Measurements from ENCODE around the gene JOSD1. TPM values are rescaled to one million over a fixed set of nuclear protein-coding genes. Genes with fewer than 3 reads are reported as not detected.
A peak's percentile ranks its signal among the peaks of the same experiment; 100 is the strongest.

Gene JOSD1
- total RNA-seq, 1 donor from 2014 or later: 80.3 TPM

- TF ChIP-seq CTCF (IDR thresholded peaks at IDR 0.05): no peak
- peaks cover 50% of the 10 kb centered on the region for H3K36me3 Mint-ChIP-seq (ENCODE audit: low read depth)
- peak overlapping the region; percentile 22 for H3K27ac Mint-ChIP-seq (ENCODE audit: unreplicated experiment)
- DNase-seq (ENCODE audit: low spot score): no peak
- H3K27me3 Mint-ChIP-seq (ENCODE audit: low read depth): no peaks in the 10 kb centered on the region
- no peak overlapping the region for H3K4me3 Mint-ChIP-seq (ENCODE audit: unreplicated experiment)
- peaks cover 24% of the 10 kb centered on the region for H3K4me1 Mint-ChIP-seq (ENCODE audit: low read depth)
- no peaks in the 10 kb centered on the region for H3K9me3 Mint-ChIP-seq (ENCODE audit: low read depth)
Observed at GRCh38 chr22:38727123-38727522, 26.4 kb upstream of the JOSD1 start.

- H3K27me3 Mint-ChIP-seq (ENCODE audit: low read depth): no peaks in the 10 kb centered on the region
- peaks cover 56% of the 10 kb centered on the region for H3K36me3 Mint-ChIP-seq (ENCODE audit: low read depth)
- TF ChIP-seq CTCF (IDR thresholded peaks at IDR 0.05): no peak
- no peak overlapping the region for H3K4me3 Mint-ChIP-seq (ENCODE audit: unreplicated experiment)
- H3K27ac Mint-ChIP-seq (ENCODE audit: unreplicated experiment): no peak overlapping the region
- no peaks in the 10 kb centered on the region for H3K9me3 Mint-ChIP-seq (ENCODE audit: low read depth)
- DNase-seq (ENCODE audit: low spot score): no peak
- H3K4me1 Mint-ChIP-seq (ENCODE audit: low read depth): peaks cover 22% of the 10 kb centered on the region
Observed at GRCh38 chr22:38725900-38726655, 25.3 kb upstream of the JOSD1 start.

- Mint-ChIP-seq H3K27me3 (ENCODE audit: low read depth) (no peaks in the 10 kb centered on the region), H3K27ac (ENCODE audit: unreplicated experiment) (no peak overlapping the region), H3K9me3 (ENCODE audit: low read depth) (no peaks in the 10 kb centered on the region), H3K36me3 (ENCODE audit: low read depth) (peaks cover 51% of the 10 kb centered on the region), H3K4me1 (ENCODE audit: low read depth) (peaks cover 25% of the 10 kb centered on the region), H3K4me3 (ENCODE audit: unreplicated experiment) (no peak overlapping the region)
- no peak for DNase-seq (ENCODE audit: low spot score)
- peak; percentile 73 for TF ChIP-seq CTCF (IDR thresholded peaks at IDR 0.05)
Observed at GRCh38 chr22:38724926-38725571, 24.3 kb upstream of the JOSD1 start.

GRCh38 chr22:38724176-38724575 lies 23.4 kb upstream of the JOSD1 start:
- TF ChIP-seq CTCF (IDR thresholded peaks at IDR 0.05): no peak
- Mint-ChIP-seq H3K9me3 (ENCODE audit: low read depth) (no peaks in the 10 kb centered on the region), H3K36me3 (ENCODE audit: low read depth) (peaks cover 48% of the 10 kb centered on the region), H3K4me3 (ENCODE audit: unreplicated experiment) (no peak overlapping the region), H3K27me3 (ENCODE audit: low read depth) (no peaks in the 10 kb centered on the region), H3K4me1 (ENCODE audit: low read depth) (peaks cover 32% of the 10 kb centered on the region), H3K27ac (ENCODE audit: unreplicated experiment) (no peak overlapping the region)
- no peak for DNase-seq (ENCODE audit: low spot score)

GRCh38 chr22:38721551-38721950 lies 20.8 kb upstream of the JOSD1 start:
- Mint-ChIP-seq H3K9me3 (ENCODE audit: low read depth) (no peaks in the 10 kb centered on the region), H3K27me3 (ENCODE audit: low read depth) (no peaks in the 10 kb centered on the region), H3K36me3 (ENCODE audit: low read depth) (peaks cover 33% of the 10 kb centered on the region), H3K4me3 (ENCODE audit: unreplicated experiment) (no peak overlapping the region), H3K27ac (ENCODE audit: unreplicated experiment) (no peak overlapping the region), H3K4me1 (ENCODE audit: low read depth) (peaks cover 48% of the 10 kb centered on the region)
- TF ChIP-seq CTCF (IDR thresholded peaks at IDR 0.05): no peak
- DNase-seq (ENCODE audit: low spot score): no peak
